Ishikawa (cell line): Measurements from ENCODE around the gene HS3ST5.

Source experiments
- CEBPB ChIP-seq: IDR thresholded peaks from 2 replicates; pipeline ENCODE4 v1.6.1; 2012
- EP300 ChIP-seq: IDR thresholded peaks from 2 replicates; pipeline ENCODE4 v1.6.1; 2012; ENCODE audit warnings: borderline replicate concordance
- FOXM1 ChIP-seq: IDR thresholded peaks from 2 replicates; pipeline ENCODE4 v1.6.1; 2012; ENCODE audit warnings: low read depth, borderline replicate concordance
- MAX ChIP-seq: IDR thresholded peaks from 2 replicates; pipeline ENCODE4 v1.6.1; 2012
- RAD21 ChIP-seq: IDR thresholded peaks from 2 replicates; pipeline ENCODE4 v1.6.1; 2012; ENCODE audit warnings: low read depth
- REST ChIP-seq: IDR thresholded peaks from 2 replicates; pipeline ENCODE4 v1.6.1; 2012; ENCODE audit warnings: low read depth, mild to moderate bottlenecking
- TAF1 ChIP-seq: IDR thresholded peaks from 2 replicates; pipeline ENCODE4 v1.6.1; 2012; ENCODE audit warnings: low read depth, mild to moderate bottlenecking
- TCF12 ChIP-seq: IDR thresholded peaks from 2 replicates; pipeline ENCODE4 v1.6.1; 2012; ENCODE audit warnings: low read depth
- TEAD4 ChIP-seq: IDR thresholded peaks from 2 replicates; pipeline ENCODE4 v1.6.1; 2012
- YY1 ChIP-seq: IDR thresholded peaks from 2 replicates; pipeline ENCODE4 v1.6.1; 2012; ENCODE audit warnings: low read depth
- ZBTB7A ChIP-seq: IDR thresholded peaks from 2 replicates; pipeline ENCODE4 v1.6.1; 2012; ENCODE audit warnings: low read depth

- TF ChIP-seq FOXM1 (no peak), TAF1 (no peak), REST (no peak), EP300 (no peak), CEBPB (no peak), TCF12 (no peak), TEAD4 (no peak), ZBTB7A (no peak), RAD21 (no peak), YY1 (no peak), MAX (no peak)
Measured at GRCh38 chr6:114354482-114354881, 11.7 kb upstream of the HS3ST5 start.
